ENCODE results near the gene KSR2.
"Not testable (repeated sequence)": the region's sequence is repeated elsewhere in the genome, so short reads cannot be mapped to it uniquely, and the experiment has no call there.

The KSR2 gene

GRCh38 chr12:117857632-117858612 is 110.9 kb downstream of the KSR2 start:
- peak; percentile 46 for DNase-seq (ENCODE audit: low spot score)

DNA sequence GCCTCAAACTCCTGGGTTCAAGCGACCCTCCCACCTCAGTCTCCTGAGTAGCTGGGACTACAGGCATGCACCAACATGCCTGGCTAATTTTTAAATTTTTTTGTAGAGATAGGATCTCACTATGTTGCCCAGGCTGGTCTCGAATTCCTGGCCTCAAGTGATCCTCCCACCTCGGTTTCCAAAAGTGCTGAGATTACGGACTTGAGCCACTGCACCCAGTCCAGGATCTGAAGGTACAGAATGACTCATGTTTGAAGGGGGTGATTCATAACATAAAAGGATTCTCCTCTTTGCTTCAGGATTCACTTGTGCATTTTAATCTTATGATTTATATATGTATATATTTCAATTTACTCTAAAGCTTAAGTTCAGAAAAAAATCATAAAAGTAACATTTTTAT is 111.7 kb downstream of the KSR2 start:
- DNase-seq (ENCODE audit: low spot score): not testable (repeated sequence)

DNA sequence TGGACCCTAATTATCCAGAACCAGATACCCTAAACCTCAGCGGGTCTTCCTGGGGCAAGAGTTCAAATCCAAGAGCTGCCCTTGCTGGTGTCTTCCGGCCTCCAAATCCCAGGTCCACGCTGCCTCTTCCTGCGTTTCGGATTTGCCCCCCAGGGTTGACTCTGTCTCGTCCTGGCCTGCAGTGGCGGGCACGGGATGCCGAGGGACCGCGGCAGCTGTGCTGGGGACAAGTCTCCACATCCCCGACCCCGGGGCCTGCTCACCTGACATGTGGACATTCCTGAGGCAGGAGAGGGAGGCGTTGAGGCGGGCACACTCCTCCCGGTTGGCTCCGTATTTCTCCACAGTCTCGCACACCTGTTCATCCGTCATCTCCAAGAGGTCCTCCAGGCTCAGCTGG is 113.6 kb downstream of the KSR2 start:
- DNase-seq (ENCODE audit: low spot score): no peak

DNA sequence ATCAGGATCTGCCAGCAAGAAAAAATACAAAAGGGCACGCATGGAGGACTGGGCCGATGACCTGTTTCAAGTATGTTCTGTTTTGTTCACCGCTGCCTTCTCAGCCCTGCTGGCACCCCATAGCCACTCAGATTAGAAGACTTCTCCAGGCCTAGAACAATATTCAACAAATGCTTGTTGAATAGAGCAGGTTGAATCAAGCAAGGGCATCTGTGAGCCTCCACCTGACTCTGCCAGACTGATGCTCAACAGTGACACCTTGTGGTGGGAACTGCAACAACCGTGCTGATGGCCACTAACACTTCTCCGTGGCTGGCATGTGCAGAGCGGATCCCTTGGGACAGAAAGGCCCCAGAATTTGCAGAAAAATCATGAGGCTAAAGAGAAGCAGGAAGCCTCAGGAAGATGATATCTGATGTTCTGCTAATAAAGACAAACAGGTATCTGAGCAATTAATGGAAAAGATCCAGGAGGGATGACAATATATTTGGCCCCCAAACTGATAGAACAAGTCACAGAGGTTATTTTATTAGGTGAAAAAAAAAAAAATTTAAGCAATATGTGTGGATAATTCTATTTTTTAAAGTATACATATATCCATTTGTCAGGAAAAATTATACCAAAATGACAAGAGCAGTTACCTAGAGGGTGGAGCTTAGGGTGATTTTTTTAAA is 114.3 kb downstream of the KSR2 start:
- peak; percentile 57 for DNase-seq (ENCODE audit: low spot score)

GRCh38 chr12:117853600-117853999 is 115.2 kb downstream of the KSR2 start:
- DNase-seq (ENCODE audit: low spot score): no peak

DNA sequence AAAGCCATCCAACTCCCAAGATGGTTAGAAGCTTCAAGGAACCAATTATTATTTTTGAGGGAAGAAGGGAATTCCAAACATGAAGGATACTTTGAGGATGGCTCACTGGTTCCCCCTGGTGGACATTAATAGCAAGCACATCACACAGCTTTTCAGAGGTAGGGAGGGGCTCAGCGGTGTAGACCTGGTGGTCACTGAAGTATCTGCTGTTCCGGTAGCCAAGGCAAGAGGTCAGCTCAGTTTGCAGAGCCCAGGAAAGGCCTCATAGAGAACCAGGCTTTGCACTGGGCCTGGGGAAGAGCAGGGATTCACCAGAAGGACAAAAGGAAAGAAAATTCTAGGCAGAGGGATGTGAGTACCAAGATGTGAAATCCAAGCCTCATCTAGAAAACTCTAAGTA is 118.7 kb downstream of the KSR2 start:
- DNase-seq (ENCODE audit: low spot score): peak; percentile 42

DNA sequence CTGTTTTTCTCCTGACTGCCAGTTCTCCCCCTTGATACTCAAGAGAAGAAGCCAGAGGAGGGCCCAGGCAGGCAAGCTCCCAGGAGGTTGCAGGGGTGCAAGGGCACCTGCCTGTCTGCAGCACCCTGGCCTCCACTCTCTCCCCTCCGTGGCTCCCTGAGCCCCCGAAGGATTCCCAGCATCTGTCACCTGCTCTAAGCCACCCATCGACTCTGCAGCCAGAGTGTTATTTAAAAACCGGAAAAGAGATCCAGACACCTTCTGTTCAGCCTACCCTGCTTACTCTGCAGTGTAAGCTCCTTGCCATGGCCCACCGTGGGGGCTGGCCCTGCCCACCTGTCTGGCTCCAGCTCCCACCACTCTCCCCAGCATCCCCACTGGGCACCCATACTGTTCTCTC is 121.4 kb downstream of the KSR2 start:
- DNase-seq (ENCODE audit: low spot score): no peak

DNA sequence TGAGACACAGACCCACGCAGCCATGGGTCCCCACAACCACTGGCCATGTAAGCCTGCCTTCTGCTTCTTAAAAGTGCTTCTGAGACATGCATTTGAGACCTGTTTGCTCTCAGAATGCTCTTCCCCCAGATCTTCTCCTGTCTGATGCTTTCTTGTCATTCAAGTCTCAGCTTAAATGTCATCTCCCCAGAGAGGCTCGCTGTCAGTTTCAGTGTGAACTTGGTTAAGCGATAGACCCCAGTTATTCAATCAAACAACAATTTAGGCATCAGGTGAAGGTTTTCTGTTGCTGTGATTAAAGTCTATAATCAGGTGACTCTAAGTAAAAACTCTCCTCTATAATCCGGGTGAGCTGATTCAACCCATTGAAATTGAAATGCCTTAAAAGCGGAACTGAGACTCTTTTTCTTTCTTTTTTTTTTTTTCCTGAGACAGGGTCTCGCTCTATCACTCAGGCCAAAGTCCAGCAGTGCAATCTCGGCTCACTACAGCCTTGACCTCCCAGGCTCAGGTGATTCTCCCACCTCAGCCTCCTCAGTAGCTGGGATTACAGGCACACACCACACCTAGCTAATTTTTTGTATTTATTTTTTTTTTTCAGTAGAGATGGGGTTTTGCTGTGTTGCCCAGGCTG is 123.4 kb downstream of the KSR2 start:
- DNase-seq (ENCODE audit: low spot score): no peak

DNA sequence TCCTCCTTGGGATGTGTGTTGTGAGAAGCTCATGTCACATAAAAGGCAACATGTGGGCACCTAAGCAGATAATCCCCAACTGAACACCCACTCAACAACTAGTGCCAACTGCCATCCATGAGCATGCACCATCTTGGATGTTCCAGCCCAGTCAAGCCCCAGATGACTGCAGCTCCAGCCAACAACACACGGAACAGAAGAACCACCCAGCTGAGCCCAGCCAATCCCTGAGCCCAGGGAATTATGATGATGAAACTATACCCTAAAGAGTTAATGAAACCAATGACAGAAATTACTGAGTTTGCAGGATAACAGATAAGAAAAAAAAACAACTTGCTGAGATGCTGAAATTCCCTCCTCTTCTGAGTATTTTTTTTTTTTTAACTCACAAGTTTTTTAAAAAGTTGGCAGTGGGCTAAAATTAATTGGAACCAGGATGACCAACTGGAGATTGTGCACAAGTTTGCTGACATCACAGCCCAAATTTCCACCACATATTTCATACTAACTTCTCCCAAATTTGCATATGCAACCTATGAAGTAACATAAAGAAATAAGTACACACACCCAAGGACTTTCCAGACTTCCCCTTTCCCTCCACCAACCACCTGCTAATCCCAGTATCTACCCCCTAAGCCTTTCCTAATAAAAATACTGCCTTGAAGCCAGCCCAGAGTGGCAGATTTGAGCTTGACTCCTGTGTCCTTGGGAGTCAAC is 124.5 kb downstream of the KSR2 start:
- DNase-seq (ENCODE audit: low spot score): no peak

DNA sequence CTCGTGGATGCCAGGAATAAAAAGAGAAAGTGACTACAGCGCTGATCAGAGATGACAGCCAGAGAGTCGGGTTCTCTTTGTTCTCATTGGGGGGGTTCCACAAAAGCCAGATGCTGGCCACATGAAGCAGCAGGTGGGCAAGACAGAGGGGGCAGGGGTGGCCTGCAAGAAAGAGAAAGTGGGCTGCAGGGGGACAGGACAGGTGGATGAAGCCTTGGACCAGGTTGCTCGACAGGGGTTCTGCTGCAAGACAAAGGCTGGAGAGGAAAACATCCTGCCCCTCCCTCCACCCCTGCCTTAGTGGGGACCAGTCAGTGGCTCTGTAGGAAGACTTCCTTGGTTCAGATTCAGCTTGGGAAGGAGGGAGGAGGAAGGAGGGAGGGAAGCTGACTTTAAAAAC is 126.2 kb downstream of the KSR2 start:
- DNase-seq (ENCODE audit: low spot score): no peak

- no peak for DNase-seq (ENCODE audit: low spot score)
Measured at GRCh38 chr12:117842220-117842619, 126.6 kb downstream of the KSR2 start.

- DNase-seq (ENCODE audit: low spot score): no peak
Measured at GRCh38 chr12:117837737-117838050, 131.1 kb downstream of the KSR2 start.

GRCh38 chr12:117836999-117837736 is 131.6 kb downstream of the KSR2 start:
- DNase-seq (ENCODE audit: low spot score): peak; percentile 61

DNA sequence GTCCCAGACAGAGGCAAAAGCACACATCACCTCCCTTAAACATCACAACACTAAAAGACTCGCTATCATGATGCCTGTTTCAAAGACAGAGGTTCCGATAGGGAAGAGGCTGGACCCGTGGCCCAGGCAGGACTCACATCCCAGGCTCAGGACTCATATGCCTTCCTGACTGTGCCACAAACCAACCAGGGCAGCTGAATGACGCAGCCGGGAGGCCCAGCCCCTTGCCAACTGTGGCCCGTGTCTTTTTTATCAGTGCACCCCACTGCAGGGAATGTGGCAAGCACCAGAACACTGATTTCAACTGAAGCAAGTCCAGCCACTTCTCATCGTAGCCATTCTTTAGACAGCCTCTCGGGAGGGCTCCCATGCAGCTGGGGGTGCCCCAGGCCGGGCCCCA is 132.3 kb downstream of the KSR2 start:
- no peak for DNase-seq (ENCODE audit: low spot score)

DNA sequence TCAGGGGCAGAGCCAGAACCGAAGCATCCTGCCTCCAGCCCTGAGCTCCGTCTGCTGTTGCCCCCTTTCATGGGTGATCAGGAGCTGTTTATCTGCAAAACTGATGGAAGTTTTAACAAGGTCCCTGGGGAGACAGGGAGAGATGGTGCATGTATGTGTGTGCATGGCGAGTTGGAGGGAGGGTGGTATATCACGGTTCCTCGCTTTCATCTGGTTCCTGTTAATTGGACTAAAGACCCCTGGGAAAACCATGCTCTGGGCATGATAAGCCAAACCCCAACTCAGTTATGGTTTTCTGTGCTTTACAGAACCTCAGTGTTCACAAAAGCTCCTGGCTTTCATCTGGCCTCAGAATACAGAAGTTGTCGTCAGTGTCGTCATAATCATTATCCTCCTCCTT is 133.6 kb downstream of the KSR2 start:
- DNase-seq (ENCODE audit: low spot score): no peak

GRCh38 chr12:117832459-117833457 is 136.0 kb downstream of the KSR2 start:
- no peak for DNase-seq (ENCODE audit: low spot score)

DNA sequence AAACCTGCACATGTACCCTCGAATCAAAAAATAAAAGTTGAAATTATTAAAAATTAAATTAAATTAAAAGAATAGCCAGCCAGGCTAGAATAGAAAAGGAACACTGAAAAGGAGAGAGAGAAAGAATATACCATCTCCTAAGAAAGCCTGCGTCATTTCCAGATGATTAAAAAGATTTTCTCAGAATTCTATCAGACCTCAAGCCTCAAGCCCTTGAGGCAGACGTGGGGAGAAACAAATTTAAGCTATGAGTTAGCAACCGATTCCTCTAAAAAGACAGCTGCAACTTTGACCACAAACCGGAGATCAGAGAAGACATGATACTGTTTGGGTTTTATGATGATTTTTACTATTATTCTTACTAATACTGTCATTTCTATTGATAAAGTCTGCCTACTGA is 138.3 kb downstream of the KSR2 start:
- DNase-seq (ENCODE audit: low spot score): no peak

GRCh38 chr12:117829108-117829507 is 139.7 kb downstream of the KSR2 start:
- DNase-seq (ENCODE audit: low spot score): no peak

DNA sequence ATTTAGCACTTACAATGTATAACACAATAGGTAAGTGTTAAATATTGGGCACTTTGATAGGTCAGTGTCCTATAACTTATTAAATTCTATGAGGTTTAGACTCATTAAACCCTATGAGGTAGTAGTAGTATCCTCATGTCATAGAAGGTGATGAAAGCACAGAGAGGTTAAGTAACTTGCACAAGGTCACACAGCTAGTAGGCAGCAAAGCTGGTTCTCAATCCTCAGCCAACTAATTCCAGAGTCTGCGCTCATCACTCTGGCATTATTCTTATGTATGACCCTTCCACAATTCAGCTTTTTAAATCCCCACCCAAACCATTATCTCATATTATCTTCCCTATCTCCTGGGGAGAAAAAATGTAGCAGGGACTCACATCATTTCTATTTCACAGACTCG is 141.1 kb downstream of the KSR2 start:
- DNase-seq (ENCODE audit: low spot score): no peak

DNA sequence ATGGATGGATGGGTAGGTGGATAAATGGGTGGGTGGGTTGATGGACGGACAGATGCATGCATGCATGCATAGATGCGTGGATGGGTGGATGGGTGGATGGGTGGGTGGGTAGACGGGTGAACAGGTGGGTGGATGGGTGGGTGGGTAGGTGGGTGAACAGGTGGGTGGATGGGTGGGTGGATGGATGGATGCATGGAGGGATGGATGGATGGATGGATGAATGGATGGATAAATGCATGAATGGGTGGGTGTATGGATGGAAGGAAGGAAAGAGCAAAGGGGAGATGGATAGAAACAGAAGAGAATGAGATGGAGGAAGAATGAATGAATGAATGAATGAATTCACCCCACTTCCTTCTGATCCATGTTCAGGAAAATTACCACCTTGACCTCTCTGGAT is 143.0 kb downstream of the KSR2 start:
- DNase-seq (ENCODE audit: low spot score): no peak

All from hematopoietic multipotent progenitor cell treated with erythropoietin and hydrocortisone succinate and interleukin-3 and kit ligand, for 15 days (in vitro differentiated cells).